Fibroblast of gingiva (primary cell): Measurements from ENCODE around the gene PCDHGA12.
"Not testable (repeated sequence)": the region's sequence is repeated elsewhere in the genome, so short reads cannot be mapped to it uniquely, and the experiment has no call there.

Experiments
- DNase-seq: peaks from one replicate; pipeline ENCODE4 v3.0.0-alpha.2; 2011; ENCODE audit warnings: low read depth

The PCDHGA12 gene

GRCh38 chr5:141430332-141431113 is at the start of gene PCDHGA12:
PCDHGA12 (plus strand) TSS chr5:141430507; CDS start chr5:141430760, 253 bp downstream.
- DNase-seq = peak; percentile 87

DNA sequence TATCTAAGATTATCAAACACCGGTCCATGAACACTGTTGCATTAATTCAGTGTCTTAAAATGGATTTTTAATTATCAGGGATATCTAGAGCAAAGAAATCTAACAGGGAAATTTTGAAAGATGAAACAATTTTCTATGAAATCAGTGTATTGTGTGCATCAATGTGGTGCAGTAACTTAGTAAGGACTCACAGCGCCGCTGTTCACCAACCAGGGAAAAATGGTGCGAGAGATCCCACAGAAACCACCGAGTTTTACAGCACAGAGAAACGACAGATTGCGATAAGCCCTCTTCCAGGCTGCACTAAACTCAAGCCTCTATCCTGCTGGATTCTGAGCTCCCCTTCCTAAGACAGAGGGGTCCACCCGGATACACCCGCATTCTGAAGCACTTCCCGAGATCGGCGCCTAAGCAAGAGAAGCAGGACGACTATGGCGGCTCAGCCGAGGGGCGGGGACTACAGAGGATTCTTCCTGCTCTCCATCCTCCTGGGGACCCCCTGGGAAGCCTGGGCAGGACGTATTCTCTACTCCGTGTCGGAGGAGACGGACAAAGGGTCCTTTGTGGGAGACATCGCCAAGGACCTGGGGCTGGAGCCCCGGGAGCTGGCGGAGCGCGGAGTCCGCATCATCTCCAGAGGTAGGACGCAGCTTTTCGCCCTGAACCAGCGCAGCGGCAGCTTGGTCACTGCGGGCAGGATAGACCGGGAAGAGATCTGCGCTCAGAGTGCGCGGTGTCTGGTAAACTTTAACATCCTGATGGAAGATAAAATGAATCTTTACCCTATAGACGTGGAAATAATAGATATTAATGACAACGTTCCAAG is 47.6 kb upstream of the PCDHGA12 start, which contains the start of gene PCDHGA7:
Gene PCDHGA7 (plus strand): TSS at position 274 of the 826 bp plus-strand sequence. CDS start 158 bp downstream, at position 432.
- DNase-seq = peak; percentile 17

- no peak for DNase-seq
Observed at GRCh38 chr5:141383345-141383744, 47.0 kb upstream of the PCDHGA12 start.

GRCh38 chr5:141384471-141385267 is 45.6 kb upstream of the PCDHGA12 start:
- no peak for DNase-seq

DNA sequence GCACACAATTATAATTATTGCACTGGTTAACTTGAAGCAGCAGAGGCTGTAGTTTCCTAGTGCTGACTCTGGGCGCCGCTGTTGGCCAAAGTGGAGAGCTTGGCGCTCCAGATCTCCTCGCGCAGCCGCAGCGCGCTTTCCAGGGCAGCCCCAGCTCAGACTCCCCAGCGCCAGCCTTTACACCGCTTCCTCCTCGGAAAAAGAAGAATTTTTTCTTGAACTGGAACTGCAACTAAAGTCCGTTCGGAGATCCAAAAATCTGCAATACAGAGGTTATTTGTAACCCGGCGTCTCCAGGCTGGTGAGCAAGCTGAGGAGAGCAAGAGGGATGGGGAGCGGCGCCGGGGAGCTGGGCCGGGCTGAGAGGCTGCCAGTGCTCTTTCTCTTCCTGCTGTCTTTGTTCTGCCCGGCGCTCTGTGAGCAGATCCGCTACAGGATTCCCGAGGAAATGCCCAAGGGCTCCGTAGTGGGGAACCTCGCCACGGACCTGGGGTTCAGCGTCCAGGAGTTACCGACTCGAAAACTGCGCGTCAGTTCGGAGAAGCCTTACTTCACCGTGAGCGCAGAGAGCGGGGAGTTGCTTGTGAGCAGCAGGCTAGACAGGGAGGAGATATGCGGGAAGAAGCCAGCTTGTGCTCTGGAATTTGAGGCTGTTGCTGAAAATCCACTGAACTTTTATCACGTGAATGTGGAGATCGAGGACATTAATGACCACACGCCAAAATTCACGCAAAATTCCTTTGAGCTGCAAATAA is 42.6 kb upstream of the PCDHGA12 start, which contains the start of gene PCDHGB4:
Gene PCDHGB4 (plus strand): TSS at position 142 of the 755 bp plus-strand sequence. CDS start 187 bp downstream, at position 329.
- DNase-seq = peak; percentile 13

- no peak for DNase-seq
Observed at GRCh38 chr5:141388661-141389060, 41.6 kb upstream of the PCDHGA12 start.

DNA sequence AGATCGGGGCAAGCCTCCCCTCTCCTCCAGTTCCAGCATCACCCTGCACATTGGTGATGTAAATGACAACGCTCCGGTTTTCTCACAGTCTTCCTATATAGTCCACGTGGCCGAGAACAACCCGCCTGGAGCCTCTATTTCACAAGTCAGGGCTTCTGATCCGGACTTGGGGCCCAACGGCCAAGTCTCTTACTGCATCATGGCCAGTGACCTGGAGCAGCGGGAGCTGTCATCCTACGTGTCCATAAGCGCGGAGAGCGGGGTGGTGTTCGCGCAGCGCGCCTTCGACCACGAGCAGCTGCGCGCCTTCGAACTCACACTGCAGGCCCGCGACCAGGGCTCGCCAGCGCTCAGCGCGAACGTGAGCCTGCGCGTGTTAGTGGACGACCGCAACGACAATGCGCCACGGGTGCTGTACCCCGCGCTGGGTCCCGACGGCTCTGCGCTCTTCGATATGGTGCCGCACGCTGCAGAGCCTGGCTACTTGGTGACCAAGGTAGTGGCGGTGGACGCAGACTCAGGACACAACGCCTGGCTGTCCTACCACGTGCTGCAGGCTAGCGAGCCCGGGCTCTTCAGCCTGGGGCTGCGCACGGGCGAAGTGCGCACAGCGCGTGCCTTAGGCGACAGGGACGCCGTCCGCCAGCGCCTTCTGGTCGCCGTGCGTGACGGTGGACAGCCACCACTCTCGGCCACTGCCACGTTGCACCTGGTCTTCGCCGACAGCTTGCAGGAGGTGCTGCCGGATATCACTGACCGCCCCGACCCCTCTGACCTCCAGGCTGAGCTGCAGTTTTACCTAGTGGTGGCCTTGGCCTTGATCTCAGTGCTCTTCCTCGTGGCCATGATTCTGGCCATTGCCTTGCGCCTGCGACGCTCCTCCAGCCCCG is 40.9 kb upstream of the PCDHGA12 start:
- DNase-seq = no peak

- no peak for DNase-seq
Observed at GRCh38 chr5:141392429-141393198, 37.7 kb upstream of the PCDHGA12 start, which contains the start of gene PCDHGA8. PCDHGA8 (plus strand) TSS chr5:141392633; CDS start chr5:141392814, 181 bp downstream.

DNA sequence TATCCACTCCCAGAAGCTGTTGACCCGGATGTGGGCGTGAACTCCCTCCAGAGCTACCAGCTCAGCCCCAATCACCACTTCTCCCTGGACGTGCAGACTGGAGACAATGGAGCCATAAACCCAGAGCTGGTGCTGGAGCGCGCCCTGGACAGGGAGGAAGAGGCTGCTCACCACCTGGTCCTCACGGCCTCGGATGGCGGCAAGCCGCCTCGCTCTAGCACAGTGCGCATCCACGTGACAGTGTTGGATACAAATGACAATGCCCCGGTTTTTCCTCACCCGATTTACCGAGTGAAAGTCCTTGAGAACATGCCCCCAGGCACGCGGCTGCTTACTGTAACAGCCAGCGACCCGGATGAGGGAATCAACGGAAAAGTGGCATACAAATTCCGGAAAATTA is 37.0 kb upstream of the PCDHGA12 start:
- DNase-seq = no peak

GRCh38 chr5:141394401-141395187 is 35.7 kb upstream of the PCDHGA12 start:
- not testable (repeated sequence) for DNase-seq

GRCh38 chr5:141397756-141398551 is 32.4 kb upstream of the PCDHGA12 start, which contains the start of gene PCDHGB5:
PCDHGB5 (plus strand) TSS chr5:141397947; CDS start chr5:141398128, 181 bp downstream.
- peak; percentile 53 for DNase-seq

GRCh38 chr5:141398608-141399007 is 31.7 kb upstream of the PCDHGA12 start:
- no peak for DNase-seq

DNA sequence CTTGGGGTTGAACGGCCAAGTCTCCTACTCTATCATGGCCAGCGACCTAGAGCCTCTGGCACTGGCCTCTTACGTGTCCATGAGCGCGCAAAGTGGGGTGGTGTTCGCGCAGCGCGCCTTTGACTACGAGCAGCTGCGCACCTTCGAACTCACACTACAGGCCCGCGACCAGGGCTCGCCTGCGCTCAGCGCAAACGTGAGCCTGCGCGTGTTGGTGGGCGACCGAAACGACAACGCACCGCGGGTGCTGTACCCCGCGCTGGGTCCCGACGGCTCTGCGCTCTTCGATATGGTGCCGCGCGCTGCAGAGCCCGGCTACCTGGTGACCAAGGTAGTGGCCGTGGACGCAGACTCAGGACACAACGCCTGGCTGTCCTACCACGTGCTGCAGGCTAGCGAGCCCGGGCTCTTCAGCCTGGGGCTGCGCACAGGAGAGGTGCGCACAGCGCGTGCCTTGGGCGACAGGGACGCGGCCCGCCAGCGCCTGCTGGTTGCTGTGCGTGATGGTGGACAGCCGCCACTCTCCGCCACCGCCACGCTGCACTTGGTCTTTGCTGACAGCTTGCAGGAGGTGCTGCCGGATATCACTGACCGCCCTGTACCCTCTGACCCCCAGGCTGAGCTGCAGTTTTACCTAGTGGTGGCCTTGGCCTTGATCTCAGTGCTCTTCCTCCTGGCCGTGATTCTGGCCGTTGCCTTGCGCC is 30.6 kb upstream of the PCDHGA12 start:
- no peak for DNase-seq

- DNase-seq = no peak
Observed at GRCh38 chr5:141402553-141403243, 27.6 kb upstream of the PCDHGA12 start, which contains the start of gene PCDHGA9. PCDHGA9 (plus strand) TSS chr5:141402778; CDS start chr5:141402953, 175 bp downstream.

DNA sequence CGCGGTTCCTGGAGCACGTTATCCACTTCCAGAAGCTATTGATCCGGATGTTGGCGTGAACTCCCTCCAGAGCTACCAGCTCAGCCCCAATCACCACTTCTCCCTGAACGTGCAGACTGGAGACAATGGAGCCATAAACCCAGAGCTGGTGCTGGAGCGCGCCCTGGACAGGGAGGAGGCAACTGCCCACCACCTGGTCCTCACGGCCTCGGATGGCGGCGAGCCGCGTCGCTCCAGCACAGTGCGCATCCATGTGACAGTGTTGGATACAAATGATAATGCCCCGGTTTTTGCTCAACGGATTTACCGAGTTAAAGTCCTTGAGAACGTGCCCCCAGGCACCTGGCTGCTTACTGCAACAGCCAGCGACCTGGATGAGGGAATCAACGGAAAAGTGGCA is 26.9 kb upstream of the PCDHGA12 start:
- no peak for DNase-seq
